ENCODE measurements around the gene IL34.

IL34 gene

GRCh38 chr16:70709457-70709856, 63.1 kb downstream of the IL34 start:
- TF ChIP-seq CTCF (IDR thresholded peaks at IDR 0.05; ENCODE audit: borderline replicate concordance, control extremely low read depth, extremely low read depth, insufficient read depth, missing control alignments) = no peak
- in situ Hi-C loops (cut with MboI; ENCODE audit: low sequenced_read_pairs, unreplicated experiment) = no loop called here
- no peak for DNase-seq (ENCODE audit: low spot score)

GRCh38 chr16:70709942-70710341, 63.6 kb downstream of the IL34 start:
- DNase-seq (ENCODE audit: low spot score) = no peak
- TF ChIP-seq CTCF (IDR thresholded peaks at IDR 0.05; ENCODE audit: borderline replicate concordance, control extremely low read depth, extremely low read depth, insufficient read depth, missing control alignments) = no peak
- in situ Hi-C loops (cut with MboI; ENCODE audit: low sequenced_read_pairs, unreplicated experiment) = no loop called here

All from GM13976 (cell line).